Neural progenitor cell (in vitro differentiated cells): ENCODE results near the gene BICD1. TPM values are rescaled to one million over a fixed set of nuclear protein-coding genes. Genes with fewer than 3 reads are reported as not detected.

Source experiments
- DNase-seq: peaks from one replicate; pipeline ENCODE4 v3.0.0-alpha.2; 2016; ENCODE audit warnings: low spot score
- H2AFZ ChIP-seq: fragments of 200-600 bp; sonication (generic); replicated peaks from 2 replicates; pipeline ENCODE4 v1.6.1; 2016; ENCODE audit warnings: antibody characterized with exemption
- H3F3A ChIP-seq: fragments of 200-600 bp; sonication (generic); 2 replicates; pipeline ENCODE4 v1.6.1; 2016; ENCODE audit warnings: antibody characterized with exemption, low read depth
- H3K27ac ChIP-seq: fragments of 200-600 bp; sonication (generic); 2 replicates; pipeline ENCODE4 v1.5.1; 2016; ENCODE audit warnings: mild to moderate bottlenecking
- H3K27me3 ChIP-seq: fragments of 200-600 bp; sonication (generic); 2 replicates; pipeline ENCODE4 v1.6.1; 2016; ENCODE audit warnings: mild to moderate bottlenecking, moderate library complexity
- H3K36me3 ChIP-seq: fragments of 200-600 bp; sonication (generic); 2 replicates; pipeline ENCODE4 v1.5.1; 2016
- H3K4me1 ChIP-seq: fragments of 200-600 bp; sonication (generic); 2 replicates; pipeline ENCODE4 v1.6.1; 2016; ENCODE audit warnings: mixed run types
- H3K4me2 ChIP-seq: fragments of 200-600 bp; sonication (generic); 2 replicates; pipeline ENCODE4 v1.6.1; 2016
- H3K4me3 ChIP-seq: fragments of 200-600 bp; sonication (generic); 2 replicates; pipeline ENCODE4 v1.5.1; 2016
- H3K79me2 ChIP-seq: fragments of 200-600 bp; sonication (generic); 2 replicates; pipeline ENCODE4 v1.6.1; 2016; ENCODE audit warnings: low read depth
- H3K9ac ChIP-seq: fragments of 200-600 bp; sonication (generic); 2 replicates; pipeline ENCODE4 v1.6.1; 2016
- H3K9me3 ChIP-seq: fragments of 200-600 bp; sonication (generic); 2 replicates; pipeline ENCODE4 v1.5.1; 2016; ENCODE audit warnings: low read depth
- H4K20me1 ChIP-seq: fragments of 200-600 bp; sonication (generic); 2 replicates; pipeline ENCODE4 v1.6.1; 2016; ENCODE audit warnings: low read depth
- H3K27ac Mint-ChIP-seq: 3 replicates; pipeline ENCODE4 v1.8.0; 2021; ENCODE audit warnings: mixed read lengths
- H3K27me3 Mint-ChIP-seq: 2 replicates; pipeline ENCODE4 v1.8.0; 2022; ENCODE audit warnings: low read depth, mild to moderate bottlenecking, inconsistent platforms, moderate library complexity, mixed read lengths; ENCODE audit not compliant: insufficient read depth
- H3K36me3 Mint-ChIP-seq: 3 replicates; pipeline ENCODE4 v1.8.0; 2021; ENCODE audit warnings: mixed read lengths
- H3K4me1 Mint-ChIP-seq: 3 replicates; pipeline ENCODE4 v1.8.0; 2021; ENCODE audit warnings: mixed read lengths
- H3K4me3 Mint-ChIP-seq: 3 replicates; pipeline ENCODE4 v1.8.0; 2021; ENCODE audit warnings: mild to moderate bottlenecking, moderate library complexity, mixed read lengths
- H3K9me3 Mint-ChIP-seq: 3 replicates; pipeline ENCODE4 v1.8.0; 2020; ENCODE audit warnings: mixed read lengths
- EZH2 ChIP-seq: fragments of 200-600 bp; sonication (generic); IDR thresholded peaks from 2 replicates; pipeline ENCODE4 v1.6.1; 2017; ENCODE audit warnings: antibody characterized with exemption, mild to moderate bottlenecking, moderate library complexity
- EZH2phosphoT487 ChIP-seq: fragments of 200-600 bp; sonication (generic); IDR thresholded peaks from 2 replicates; pipeline ENCODE4 v1.6.1; 2017; ENCODE audit warnings: antibody characterized with exemption
- total RNA-seq: library from RNA; depleted of rRNA; stranded (reverse); fragments of >200 nt; gene quantifications from 2 replicates; pipeline ENCODE4 v1.2.3, GENCODE V29; 2015; ENCODE audit warnings: low replicate concordance
- TF ChIP-seq, protein P1 (sequence below): fragments of 200-600 bp; sonication (generic); IDR thresholded peaks from 2 replicates; pipeline ENCODE4 v1.5.1; 2017; ENCODE audit warnings: antibody characterized with exemption, mild to moderate bottlenecking

The BICD1 gene
- total RNA-seq, 1 donor from 2014 or later: 23.6 TPM

DNA sequence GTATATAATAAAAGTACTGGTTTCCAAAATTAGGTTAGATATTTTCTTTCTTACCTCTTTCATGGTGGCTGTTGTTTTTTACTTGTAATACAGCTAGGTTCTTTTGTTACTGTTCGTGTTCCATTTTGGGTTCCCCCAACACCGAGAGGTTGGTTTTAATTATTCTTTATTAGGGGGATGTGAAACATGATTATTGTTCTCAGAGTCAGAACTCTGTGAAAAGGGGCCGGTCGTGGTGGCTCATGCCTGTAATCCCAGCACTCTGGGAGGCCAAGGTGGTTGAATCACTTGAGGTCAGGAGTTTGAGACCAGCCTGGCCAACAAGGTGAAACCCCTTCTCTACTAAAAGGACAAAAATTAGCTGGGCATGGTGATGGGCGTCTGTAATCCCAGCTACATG lies 108.1 kb downstream of the BICD1 start:
- H3K27ac ChIP-seq: no peak overlapping the region
- H3K27ac Mint-ChIP-seq: no peak overlapping the region
- peaks cover 14% of the 10 kb centered on the region for H3K36me3 ChIP-seq
- no peak overlapping the region for H2AFZ ChIP-seq
- no peaks in the 10 kb centered on the region for H3K27me3 ChIP-seq
- no peaks in the 10 kb centered on the region for H3K9me3 ChIP-seq
- H3K9me3 Mint-ChIP-seq: peaks cover 2% of the 10 kb centered on the region
- H3K4me3 ChIP-seq: no peak overlapping the region
- H3K36me3 Mint-ChIP-seq: peaks cover 24% of the 10 kb centered on the region
- TF ChIP-seq, protein P1, sequence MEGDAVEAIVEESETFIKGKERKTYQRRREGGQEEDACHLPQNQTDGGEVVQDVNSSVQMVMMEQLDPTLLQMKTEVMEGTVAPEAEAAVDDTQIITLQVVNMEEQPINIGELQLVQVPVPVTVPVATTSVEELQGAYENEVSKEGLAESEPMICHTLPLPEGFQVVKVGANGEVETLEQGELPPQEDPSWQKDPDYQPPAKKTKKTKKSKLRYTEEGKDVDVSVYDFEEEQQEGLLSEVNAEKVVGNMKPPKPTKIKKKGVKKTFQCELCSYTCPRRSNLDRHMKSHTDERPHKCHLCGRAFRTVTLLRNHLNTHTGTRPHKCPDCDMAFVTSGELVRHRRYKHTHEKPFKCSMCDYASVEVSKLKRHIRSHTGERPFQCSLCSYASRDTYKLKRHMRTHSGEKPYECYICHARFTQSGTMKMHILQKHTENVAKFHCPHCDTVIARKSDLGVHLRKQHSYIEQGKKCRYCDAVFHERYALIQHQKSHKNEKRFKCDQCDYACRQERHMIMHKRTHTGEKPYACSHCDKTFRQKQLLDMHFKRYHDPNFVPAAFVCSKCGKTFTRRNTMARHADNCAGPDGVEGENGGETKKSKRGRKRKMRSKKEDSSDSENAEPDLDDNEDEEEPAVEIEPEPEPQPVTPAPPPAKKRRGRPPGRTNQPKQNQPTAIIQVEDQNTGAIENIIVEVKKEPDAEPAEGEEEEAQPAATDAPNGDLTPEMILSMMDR: no peak
- TF ChIP-seq EZH2phosphoT487: no peak
- no peak for TF ChIP-seq EZH2
- H3K79me2 ChIP-seq: peaks cover 14% of the 10 kb centered on the region
- no peak overlapping the region for H3K4me3 Mint-ChIP-seq
- no peaks in the 10 kb centered on the region for H4K20me1 ChIP-seq
- H3F3A ChIP-seq: no peaks in the 10 kb centered on the region
- H3K9ac ChIP-seq: no peak overlapping the region
- H3K4me2 ChIP-seq: no peak overlapping the region
- H3K4me1 Mint-ChIP-seq: no peaks in the 10 kb centered on the region
- H3K27me3 Mint-ChIP-seq: no peaks in the 10 kb centered on the region
- DNase-seq: no peak
- H3K4me1 ChIP-seq: peaks cover 6% of the 10 kb centered on the region

DNA sequence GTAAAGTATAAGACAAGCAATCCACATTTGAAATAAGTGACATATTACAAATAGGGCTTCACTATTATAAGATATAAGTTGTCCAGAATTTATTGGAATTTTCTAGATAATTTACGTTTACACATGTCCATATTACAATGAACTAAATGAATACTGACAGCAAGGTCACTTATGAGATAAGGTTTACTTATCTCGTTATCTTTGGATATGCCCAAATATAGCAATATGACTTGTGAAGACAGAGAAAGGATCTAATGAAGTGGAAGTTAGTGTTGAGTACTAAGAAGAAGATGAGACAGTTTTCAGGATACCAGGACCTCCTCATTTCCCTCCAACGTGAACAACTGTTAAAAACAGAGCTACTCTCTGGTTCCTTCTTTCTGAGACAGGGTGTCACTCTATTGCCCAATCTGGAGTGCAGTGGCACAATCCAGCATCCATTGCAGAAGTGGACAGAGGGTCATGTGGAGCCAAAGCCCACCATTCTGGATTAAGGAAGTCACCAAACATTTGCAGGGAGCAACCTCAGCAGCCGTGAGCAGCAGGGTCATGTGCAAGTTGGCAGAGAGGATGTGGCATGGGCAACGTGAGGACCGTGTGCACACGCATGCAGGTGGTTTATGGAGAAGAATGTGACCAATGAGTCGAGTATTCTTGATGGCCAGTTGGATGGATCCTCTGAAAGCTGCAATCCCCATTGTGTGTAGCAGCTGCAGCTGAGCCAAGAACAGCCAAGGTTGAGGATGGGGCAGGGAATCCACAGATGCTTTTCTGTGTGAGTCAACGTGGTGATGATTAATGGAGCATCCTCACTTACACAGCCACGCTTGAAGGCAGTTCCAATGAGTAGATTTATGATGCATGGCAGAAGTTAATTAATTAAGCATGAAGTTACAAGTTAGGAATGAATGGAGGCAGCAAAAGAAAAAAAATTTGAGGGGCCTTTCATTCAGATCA lies 111.0 kb downstream of the BICD1 start:
- H3K9me3 Mint-ChIP-seq: peaks cover 4% of the 10 kb centered on the region
- H3K4me1 ChIP-seq: no peaks in the 10 kb centered on the region
- no peak overlapping the region for H3K4me3 ChIP-seq
- H3K36me3 ChIP-seq: peaks cover 14% of the 10 kb centered on the region
- H3K79me2 ChIP-seq: peaks cover 9% of the 10 kb centered on the region
- H3K36me3 Mint-ChIP-seq: peaks cover 24% of the 10 kb centered on the region
- H3K27ac Mint-ChIP-seq: no peak overlapping the region
- TF ChIP-seq, protein P1: no peak
- TF ChIP-seq EZH2 (no peak), EZH2phosphoT487 (no peak)
- no peaks in the 10 kb centered on the region for H3K27me3 Mint-ChIP-seq
- DNase-seq: no peak
- H3K27ac ChIP-seq: no peak overlapping the region
- no peak overlapping the region for H2AFZ ChIP-seq
- H3K9ac ChIP-seq: no peak overlapping the region
- no peaks in the 10 kb centered on the region for H3K27me3 ChIP-seq
- no peaks in the 10 kb centered on the region for H3K9me3 ChIP-seq
- H3K4me1 Mint-ChIP-seq: no peaks in the 10 kb centered on the region
- no peak overlapping the region for H3K4me2 ChIP-seq
- no peaks in the 10 kb centered on the region for H4K20me1 ChIP-seq
- H3F3A ChIP-seq: no peaks in the 10 kb centered on the region
- H3K4me3 Mint-ChIP-seq: no peak overlapping the region

DNA sequence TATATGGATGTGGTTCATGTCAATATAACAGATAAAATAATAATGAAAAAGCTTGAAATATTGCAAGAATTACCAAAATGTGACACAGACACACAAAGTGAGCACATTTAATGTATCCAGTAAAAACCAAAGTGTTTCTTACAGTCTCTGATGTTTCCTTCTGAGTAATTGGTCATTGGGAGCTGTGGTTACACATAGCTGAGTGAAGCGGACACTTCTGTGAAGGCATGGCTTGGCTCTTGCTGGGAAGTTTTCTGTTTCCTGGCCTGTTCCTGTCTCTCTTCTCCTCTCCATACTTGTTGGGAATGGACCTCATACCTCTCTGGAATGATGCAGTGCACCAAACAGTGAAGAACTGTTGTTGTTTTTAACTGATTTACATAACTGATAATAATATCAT lies 117.3 kb downstream of the BICD1 start:
- no peak for DNase-seq
- no peak overlapping the region for H3K4me3 ChIP-seq
- H3F3A ChIP-seq: no peaks in the 10 kb centered on the region
- H3K4me2 ChIP-seq: no peak overlapping the region
- Mint-ChIP-seq H3K36me3 (peaks cover 9% of the 10 kb centered on the region), H3K27me3 (no peaks in the 10 kb centered on the region), H3K4me3 (no peak overlapping the region), H3K9me3 (peaks cover 4% of the 10 kb centered on the region), H3K4me1 (no peaks in the 10 kb centered on the region), H3K27ac (no peak overlapping the region)
- H3K36me3 ChIP-seq: peaks cover 8% of the 10 kb centered on the region
- no peak overlapping the region for H3K27ac ChIP-seq
- H3K27me3 ChIP-seq: no peaks in the 10 kb centered on the region
- H3K9me3 ChIP-seq: no peaks in the 10 kb centered on the region
- no peaks in the 10 kb centered on the region for H3K4me1 ChIP-seq
- TF ChIP-seq EZH2 (no peak), EZH2phosphoT487 (no peak)
- TF ChIP-seq, protein P1: no peak
- H4K20me1 ChIP-seq: no peaks in the 10 kb centered on the region
- peaks cover 12% of the 10 kb centered on the region for H3K79me2 ChIP-seq
- H2AFZ ChIP-seq: no peak overlapping the region
- H3K9ac ChIP-seq: no peak overlapping the region
